OCI-LY3 (cell line): ENCODE measurements around the gene HINT1.

Experiments
- H2AFZ ChIP-seq: fragments of 200-600, 300-600 bp; shearing (Covaris generic); 2 replicates; pipeline ENCODE4 v1.6.0; 2014; ENCODE audit warnings: antibody characterized with exemption, low read depth, low read length
- H3K27ac ChIP-seq: fragments of 200-600, 300-600 bp; sonication (generic); 2 replicates; pipeline ENCODE4 v1.5.1; 2014; ENCODE audit warnings: mild to moderate bottlenecking, low read length, moderate library complexity, mixed read lengths
- H3K27me3 ChIP-seq: fragments of 200-600, 300-600 bp; sonication (generic); 2 replicates; pipeline ENCODE4 v1.6.1; 2014; ENCODE audit warnings: low read depth, low read length, mixed read lengths
- H3K36me3 ChIP-seq: fragments of 200-600, 300-600 bp; sonication (generic); replicated peaks from 2 replicates; pipeline ENCODE3; 2014; ENCODE audit warnings: low read depth, low read length, mixed read lengths
- H3K4me1 ChIP-seq: fragments of 300-600, 200-600 bp; sonication (generic); 2 replicates; pipeline ENCODE4 v1.6.1; 2014; ENCODE audit warnings: low read length, mixed read lengths
- H3K4me2 ChIP-seq: fragments of 200-600, 300-600 bp; sonication (generic); 2 replicates; pipeline ENCODE4 v1.6.1; 2014; ENCODE audit warnings: low read length, mixed read lengths
- H3K4me3 ChIP-seq: fragments of 300-600, 200-600 bp; sonication (generic); 2 replicates; pipeline ENCODE4 v1.5.1; 2014; ENCODE audit warnings: antibody characterized with exemption, mild to moderate bottlenecking, low read length, moderate library complexity
- H3K79me2 ChIP-seq: fragments of 300-600, 200-600 bp; shearing (Covaris generic); 2 replicates; pipeline ENCODE4 v1.6.1; 2014; ENCODE audit warnings: mild to moderate bottlenecking, low read length, mixed read lengths
- H3K9ac ChIP-seq: fragments of 300-600, 200-600 bp; shearing (Covaris generic); 2 replicates; pipeline ENCODE4 v1.6.0; 2014; ENCODE audit warnings: mild to moderate bottlenecking, low read length, moderate library complexity
- H3K9me3 ChIP-seq: fragments of 200-600, 300-600 bp; shearing (Covaris generic); 2 replicates; pipeline ENCODE4 v1.6.1; 2014; ENCODE audit warnings: low read length, mixed read lengths; ENCODE audit not compliant: insufficient read depth
- H4K20me1 ChIP-seq: fragments of 200-600, 300-600 bp; sonication (generic); 2 replicates; pipeline ENCODE4 v1.6.1; 2016; ENCODE audit warnings: low read length, mixed read lengths; ENCODE audit not compliant: insufficient read depth
- EZH2phosphoT487 ChIP-seq: fragments of 200-600 bp; shearing (Covaris generic); IDR thresholded peaks from 2 replicates; pipeline ENCODE4 v1.6.1; 2018; ENCODE audit warnings: antibody characterized with exemption, mixed run types, low read depth
- TF ChIP-seq, protein P1 (sequence below): fragments of 200-600, 300-600 bp; sonication (generic); IDR thresholded peaks from 2 replicates; pipeline ENCODE4 v1.5.1; 2014; ENCODE audit warnings: antibody characterized with exemption, low read length, low read depth

The HINT1 gene

GRCh38 chr5:131165119-131165727 lies at the start of gene HINT1:
Gene HINT1 (minus strand): TSS chr5:131165256. CDS start chr5:131165205, 51 bp downstream.
- Histone ChIP-seq H3K4me1 (peaks cover 11% of the 10 kb centered on the region; the same call in 1 of the 2 replicates), H3K36me3 (peaks cover 14% of the 10 kb centered on the region), H3K27ac (peak within 1 kb of the TSS; percentile 87), H3K9ac (peak within 1 kb of the TSS; percentile 99), H3K79me2 (peaks cover 52% of the 10 kb centered on the region), H2AFZ (peak within 1 kb of the TSS; percentile 92), H3K9me3 (no peaks in the 10 kb centered on the region), H3K27me3 (no peaks in the 10 kb centered on the region), H4K20me1 (peaks cover 5% of the 10 kb centered on the region; the same call in 1 of the 2 replicates), H3K4me2 (peak within 1 kb of the TSS; percentile 84), H3K4me3 (peak within 1 kb of the TSS; percentile 99)
- TF ChIP-seq, protein P1, sequence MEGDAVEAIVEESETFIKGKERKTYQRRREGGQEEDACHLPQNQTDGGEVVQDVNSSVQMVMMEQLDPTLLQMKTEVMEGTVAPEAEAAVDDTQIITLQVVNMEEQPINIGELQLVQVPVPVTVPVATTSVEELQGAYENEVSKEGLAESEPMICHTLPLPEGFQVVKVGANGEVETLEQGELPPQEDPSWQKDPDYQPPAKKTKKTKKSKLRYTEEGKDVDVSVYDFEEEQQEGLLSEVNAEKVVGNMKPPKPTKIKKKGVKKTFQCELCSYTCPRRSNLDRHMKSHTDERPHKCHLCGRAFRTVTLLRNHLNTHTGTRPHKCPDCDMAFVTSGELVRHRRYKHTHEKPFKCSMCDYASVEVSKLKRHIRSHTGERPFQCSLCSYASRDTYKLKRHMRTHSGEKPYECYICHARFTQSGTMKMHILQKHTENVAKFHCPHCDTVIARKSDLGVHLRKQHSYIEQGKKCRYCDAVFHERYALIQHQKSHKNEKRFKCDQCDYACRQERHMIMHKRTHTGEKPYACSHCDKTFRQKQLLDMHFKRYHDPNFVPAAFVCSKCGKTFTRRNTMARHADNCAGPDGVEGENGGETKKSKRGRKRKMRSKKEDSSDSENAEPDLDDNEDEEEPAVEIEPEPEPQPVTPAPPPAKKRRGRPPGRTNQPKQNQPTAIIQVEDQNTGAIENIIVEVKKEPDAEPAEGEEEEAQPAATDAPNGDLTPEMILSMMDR: 0 out of 2 replicates have a peak, but pooled peaks have one; percentile 12
- no peak for TF ChIP-seq EZH2phosphoT487

- H3K9me3 ChIP-seq: no peaks in the 10 kb centered on the region
- H3K4me2 ChIP-seq: peak overlapping the region; percentile 28
- H3K79me2 ChIP-seq: peaks cover 83% of the 10 kb centered on the region
- peaks cover 85% of the 10 kb centered on the region for H3K4me1 ChIP-seq
- H2AFZ ChIP-seq: no peak overlapping the region
- no peak overlapping the region for H3K9ac ChIP-seq
- H3K36me3 ChIP-seq: peaks cover 22% of the 10 kb centered on the region
- peak overlapping the region; percentile 14 for H3K27ac ChIP-seq
- no peak for TF ChIP-seq EZH2phosphoT487
- TF ChIP-seq, protein P1: no peak
- no peak overlapping the region for H3K4me3 ChIP-seq
- no peaks in the 10 kb centered on the region for H3K27me3 ChIP-seq
- peaks cover 20% of the 10 kb centered on the region for H4K20me1 ChIP-seq
Measured at GRCh38 chr5:131214609-131215227, 49.7 kb upstream of the HINT1 start.

- no peak overlapping the region for H2AFZ ChIP-seq
- H4K20me1 ChIP-seq: 0 out of 2 replicates have a peak, but pooled peaks cover 7% of the 10 kb centered on the region
- peak overlapping the region; percentile 61 for H3K4me3 ChIP-seq
- peak overlapping the region; percentile 99 for H3K27ac ChIP-seq
- H3K4me2 ChIP-seq: peak overlapping the region; percentile 79
- peaks cover 84% of the 10 kb centered on the region for H3K4me1 ChIP-seq
- H3K9me3 ChIP-seq: no peaks in the 10 kb centered on the region
- peaks cover 73% of the 10 kb centered on the region for H3K79me2 ChIP-seq
- TF ChIP-seq EZH2phosphoT487: no peak
- TF ChIP-seq, protein P1: no peak
- peak overlapping the region; percentile 76; the same call in 1 of the 2 replicates for H3K9ac ChIP-seq
- no peaks in the 10 kb centered on the region for H3K27me3 ChIP-seq
- peaks cover 10% of the 10 kb centered on the region for H3K36me3 ChIP-seq
Measured at GRCh38 chr5:131212471-131213021, 47.5 kb upstream of the HINT1 start.

GRCh38 chr5:131211669-131212068 lies 46.6 kb upstream of the HINT1 start:
- H3K4me3 ChIP-seq: peak overlapping the region; percentile 66
- 0 out of 2 replicates have a peak, but pooled peaks cover 4% of the 10 kb centered on the region for H4K20me1 ChIP-seq
- no peak for TF ChIP-seq EZH2phosphoT487
- TF ChIP-seq, protein P1: no peak
- peak overlapping the region; percentile 76 for H3K9ac ChIP-seq
- peak overlapping the region; percentile 83 for H3K4me2 ChIP-seq
- H3K27me3 ChIP-seq: no peaks in the 10 kb centered on the region
- H2AFZ ChIP-seq: no peak overlapping the region
- H3K9me3 ChIP-seq: no peaks in the 10 kb centered on the region
- H3K4me1 ChIP-seq: peaks cover 87% of the 10 kb centered on the region
- H3K36me3 ChIP-seq: peaks cover 7% of the 10 kb centered on the region
- H3K27ac ChIP-seq: peak overlapping the region; percentile 99
- H3K79me2 ChIP-seq: peaks cover 69% of the 10 kb centered on the region
